GM18498 (cell line): ENCODE measurements around the gene CNGB1.
"Not testable (repeated sequence)": the region's sequence is repeated elsewhere in the genome, so short reads cannot be mapped to it uniquely, and the experiment has no call there.

Experiments
- ATAC-seq: cut with Tn5 transposase; IDR thresholded peaks from one replicate; pipeline ENCODE4 v1.9.1; 2021; ENCODE audit warnings: mild to moderate bottlenecking, moderate library complexity; ENCODE audit not compliant: unreplicated experiment

The CNGB1 gene

DNA sequence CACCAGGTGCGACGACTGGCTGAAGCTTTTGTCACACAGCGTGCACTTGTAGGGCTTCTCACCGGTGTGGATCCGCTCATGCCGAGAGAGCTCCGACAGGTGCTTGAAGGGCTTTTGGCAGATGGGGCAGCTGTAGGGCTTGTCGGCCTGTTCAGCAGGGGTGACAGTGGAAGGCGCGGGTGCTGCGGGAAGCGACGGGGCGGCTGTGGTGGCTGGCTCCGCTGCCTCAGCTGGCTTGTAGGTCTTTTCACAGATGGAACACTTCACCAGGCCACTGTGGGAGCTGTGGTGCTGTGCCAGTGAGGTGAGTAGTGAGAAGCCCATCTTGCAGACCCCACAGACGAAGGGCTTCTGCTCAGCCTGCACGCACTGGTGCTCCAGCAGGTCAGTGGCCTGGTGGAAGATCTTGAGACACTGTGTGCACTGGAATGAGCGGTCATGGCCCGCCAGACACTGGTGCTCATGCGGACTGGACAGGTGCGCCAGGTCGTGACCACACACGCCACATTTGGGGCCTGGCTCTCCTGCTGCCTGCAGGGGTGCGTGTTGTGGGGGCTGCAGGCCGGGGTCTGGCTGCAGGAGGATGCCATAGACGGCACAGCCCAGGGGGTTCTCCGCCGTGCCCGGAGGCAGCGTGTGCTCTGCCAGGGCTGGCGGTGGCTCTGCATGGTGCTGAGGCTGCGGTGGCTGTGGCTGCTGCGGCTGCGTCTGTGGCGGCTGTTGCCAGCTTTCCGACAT is 26.8 kb upstream of the CNGB1 start:
- ATAC-seq: no peak

DNA sequence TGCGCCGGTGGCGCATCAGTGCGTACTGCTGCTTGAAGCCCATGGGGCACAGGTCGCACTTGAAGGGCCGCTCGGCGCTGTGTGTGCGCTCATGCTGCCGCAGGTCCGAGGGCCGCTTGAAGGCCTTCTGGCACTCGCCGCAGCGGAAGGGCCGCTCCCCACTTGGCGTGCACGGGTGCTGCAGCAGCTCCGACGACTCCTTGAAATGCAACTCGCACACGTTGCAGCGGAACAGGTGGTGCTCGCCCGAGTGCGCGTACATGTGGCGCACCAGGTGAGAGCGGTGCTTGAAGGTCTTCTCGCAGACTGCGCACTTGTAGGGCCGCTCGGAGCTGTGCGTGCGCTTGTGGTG is 26.2 kb upstream of the CNGB1 start:
- ATAC-seq: no peak

- no peak for ATAC-seq
These were observed 25.7 kb upstream of the CNGB1 start for GRCh38 chr16:57996406-57997175.

DNA sequence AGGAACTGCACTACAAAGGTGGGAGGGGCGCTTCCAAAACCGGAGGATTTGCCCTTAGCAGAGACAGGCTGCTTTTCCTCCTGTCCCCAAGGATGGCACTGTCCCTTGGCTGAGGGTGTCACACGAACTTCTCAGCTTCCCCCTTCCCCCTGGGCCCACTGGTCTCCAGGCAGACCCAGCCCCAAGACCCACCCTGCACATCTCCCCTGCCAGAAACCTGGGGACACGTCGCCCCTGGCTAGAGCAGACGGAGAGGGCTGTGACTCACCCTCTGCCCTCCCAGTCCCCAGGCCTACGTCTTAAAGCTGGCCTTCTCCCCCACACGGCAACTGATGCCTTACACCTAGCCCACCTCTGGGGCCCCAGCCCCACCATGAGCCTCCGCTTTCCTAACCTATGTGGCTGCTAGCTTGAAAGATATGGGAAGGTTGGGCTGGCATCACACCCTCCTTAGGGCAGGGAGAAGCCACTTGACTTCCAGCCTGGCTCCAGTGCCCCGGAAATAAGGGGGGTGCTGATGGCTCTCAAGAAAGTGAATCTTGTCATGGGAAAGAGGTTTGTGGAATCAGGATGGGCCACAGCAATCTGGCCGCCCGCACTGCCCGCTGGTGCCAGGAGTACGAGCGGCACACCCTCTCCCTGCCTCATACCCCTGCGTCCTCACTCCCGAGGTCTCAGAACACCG is 24.9 kb upstream of the CNGB1 start:
- ATAC-seq: no peak

- ATAC-seq: peak; percentile 66
These were observed 23.9 kb upstream of the CNGB1 start for GRCh38 chr16:57994778-57995177.

GRCh38 chr16:57994361-57994760 is 23.4 kb upstream of the CNGB1 start:
- no peak for ATAC-seq

- no peak for ATAC-seq
These were observed 23.0 kb upstream of the CNGB1 start for GRCh38 chr16:57993897-57994296.

DNA sequence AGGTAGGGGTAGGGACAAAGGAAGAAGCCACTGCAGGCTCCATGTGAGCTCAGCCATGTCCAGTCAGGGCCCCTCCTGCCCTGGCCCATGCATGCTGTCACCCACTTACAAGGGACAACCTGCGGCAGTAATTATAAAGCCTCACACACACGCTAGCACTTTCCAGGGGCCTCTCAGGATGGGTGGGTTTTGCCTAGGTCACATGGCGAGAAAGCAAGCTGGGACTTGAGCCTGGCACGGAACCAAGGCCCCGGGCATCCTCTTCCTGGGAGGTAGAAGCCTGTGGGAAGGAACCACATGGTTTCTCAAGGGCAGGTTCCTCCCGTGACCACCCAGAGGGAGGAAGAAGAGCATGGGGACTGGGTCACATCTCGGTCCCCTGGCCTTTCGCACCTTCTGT is 22.5 kb upstream of the CNGB1 start:
- ATAC-seq: no peak

- ATAC-seq: no peak
These were observed 21.2 kb upstream of the CNGB1 start for GRCh38 chr16:57992084-57992483.

GRCh38 chr16:57991551-57992059 is 20.7 kb upstream of the CNGB1 start:
- ATAC-seq: no peak

GRCh38 chr16:57988929-57989328 is 18.0 kb upstream of the CNGB1 start:
- no peak for ATAC-seq

- no peak for ATAC-seq
These were observed 16.7 kb upstream of the CNGB1 start for GRCh38 chr16:57987441-57988177.

DNA sequence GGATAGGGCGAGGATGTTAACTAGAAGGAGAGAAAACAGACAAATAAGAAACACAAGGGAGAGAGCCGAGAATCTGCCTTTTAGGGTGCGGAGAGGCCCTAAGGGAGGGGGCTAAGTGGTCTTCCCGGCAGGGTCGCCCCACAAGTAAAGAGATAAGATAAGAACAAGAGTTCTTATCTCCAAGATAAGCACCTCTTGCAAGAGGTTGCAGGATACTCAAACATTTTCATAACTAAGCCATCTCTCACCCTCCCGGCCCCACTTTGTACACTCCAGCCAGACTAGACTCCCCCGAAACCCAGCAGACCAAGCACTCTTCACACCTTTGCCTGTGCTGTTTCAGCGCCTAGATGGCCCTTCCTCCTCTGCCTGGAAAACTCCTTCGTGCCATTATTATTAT is 15.3 kb upstream of the CNGB1 start:
- no peak for ATAC-seq

- peak; percentile 25 for ATAC-seq
These were observed 14.6 kb upstream of the CNGB1 start for GRCh38 chr16:57985204-57986181.

DNA sequence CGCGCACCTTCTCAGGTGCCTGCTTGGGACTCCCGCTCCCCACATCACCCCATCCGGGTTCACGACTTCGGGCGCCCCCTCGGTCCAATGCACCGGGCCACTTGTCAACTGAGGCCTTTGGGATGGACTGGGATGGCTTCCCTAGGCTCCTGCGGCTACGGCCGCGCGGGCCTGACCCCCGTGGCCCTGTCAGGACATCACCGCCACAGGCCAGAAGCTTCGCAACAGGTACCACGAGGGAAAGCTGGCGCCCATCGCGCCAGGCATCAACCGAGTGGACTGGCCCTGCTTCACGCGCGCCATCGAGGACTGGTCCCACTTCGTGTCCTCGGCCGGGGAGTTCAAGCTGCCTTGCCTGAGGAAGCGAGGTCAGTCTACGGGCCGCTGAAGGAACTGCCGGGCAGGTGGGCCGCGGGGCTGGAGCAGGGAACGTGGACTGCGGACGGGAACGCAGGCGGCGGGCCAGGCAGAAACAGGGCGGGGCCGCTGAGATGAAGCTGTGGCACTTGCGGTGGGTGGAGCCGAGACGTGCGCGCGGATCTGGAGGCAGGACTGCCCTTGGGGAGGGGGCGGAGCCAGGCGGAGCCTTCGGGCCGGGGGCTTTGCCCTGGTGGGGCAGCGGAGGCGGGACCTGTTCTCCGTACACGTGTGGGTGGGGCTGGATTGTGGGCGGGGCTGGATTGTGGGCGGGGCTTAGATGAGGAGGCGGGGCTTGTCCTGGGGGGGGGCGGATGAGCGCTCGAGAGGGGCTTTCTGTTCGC is 13.7 kb upstream of the CNGB1 start:
- ATAC-seq: peak; percentile 88

DNA sequence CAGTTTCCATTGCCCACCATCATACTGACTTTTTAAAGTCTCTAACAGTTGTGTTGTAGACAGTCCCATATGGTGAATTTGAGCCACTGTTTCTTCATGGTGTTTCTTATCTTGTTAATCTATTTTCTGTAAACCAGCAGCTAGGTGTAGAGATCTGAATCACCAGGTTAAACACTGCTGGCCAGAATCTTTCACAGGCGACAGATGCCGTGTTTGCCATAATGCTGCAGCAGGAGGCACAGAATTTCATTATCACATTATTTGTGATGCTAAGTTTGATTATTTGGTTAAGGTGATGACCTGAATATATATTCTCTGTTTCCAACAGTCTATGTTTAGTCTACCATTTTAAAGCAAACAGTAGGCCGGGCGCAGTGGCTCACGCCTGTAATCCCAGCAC is 11.5 kb upstream of the CNGB1 start:
- no peak for ATAC-seq

DNA sequence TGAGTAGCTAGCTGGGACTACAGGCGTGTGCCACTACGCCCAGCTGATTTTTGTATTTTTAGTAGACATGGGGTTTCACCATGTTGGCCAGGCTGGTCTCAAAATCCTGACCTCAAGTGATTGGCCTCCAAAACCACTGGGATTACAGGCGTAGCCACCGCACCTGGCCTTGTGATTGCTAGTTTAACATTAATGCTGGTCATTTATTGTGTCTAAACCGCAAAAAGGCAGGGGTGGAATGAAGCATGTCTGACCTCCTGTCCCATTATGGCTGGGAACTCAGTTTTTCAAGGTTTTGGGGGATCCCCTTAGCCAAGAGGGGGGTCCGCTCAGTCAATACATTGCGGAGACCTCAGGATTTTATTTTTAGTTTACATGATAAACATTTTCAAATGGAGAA is 10.7 kb upstream of the CNGB1 start:
- ATAC-seq: no peak

GRCh38 chr16:57979006-57979585 is 8.2 kb upstream of the CNGB1 start:
- no peak for ATAC-seq

DNA sequence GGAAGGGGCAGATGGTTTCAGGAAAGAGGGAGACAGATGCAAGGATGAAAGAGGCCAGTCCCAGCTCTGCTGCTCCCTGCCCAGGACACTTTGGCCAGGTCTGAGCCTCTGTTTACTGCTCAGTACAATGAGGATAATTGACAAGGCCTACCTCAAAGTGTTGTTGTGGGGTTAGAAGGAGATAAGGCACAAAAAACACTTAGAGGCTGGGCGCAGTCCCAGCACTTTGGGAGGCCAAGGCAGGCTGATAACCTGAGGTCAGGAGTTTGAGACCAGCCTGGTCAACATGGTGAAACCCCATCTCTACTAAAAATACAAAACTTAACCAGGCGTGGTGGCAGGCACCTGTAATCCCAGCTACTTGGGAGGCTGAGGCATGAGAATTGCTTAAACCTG is 7.1 kb upstream of the CNGB1 start:
- not testable (repeated sequence) for ATAC-seq
